Measurements from ENCODE around the gene PIK3AP1.
"Not testable (repeated sequence)": the region's sequence is repeated elsewhere in the genome, so short reads cannot be mapped to it uniquely, and the experiment has no call there.

PIK3AP1 gene, protein sequence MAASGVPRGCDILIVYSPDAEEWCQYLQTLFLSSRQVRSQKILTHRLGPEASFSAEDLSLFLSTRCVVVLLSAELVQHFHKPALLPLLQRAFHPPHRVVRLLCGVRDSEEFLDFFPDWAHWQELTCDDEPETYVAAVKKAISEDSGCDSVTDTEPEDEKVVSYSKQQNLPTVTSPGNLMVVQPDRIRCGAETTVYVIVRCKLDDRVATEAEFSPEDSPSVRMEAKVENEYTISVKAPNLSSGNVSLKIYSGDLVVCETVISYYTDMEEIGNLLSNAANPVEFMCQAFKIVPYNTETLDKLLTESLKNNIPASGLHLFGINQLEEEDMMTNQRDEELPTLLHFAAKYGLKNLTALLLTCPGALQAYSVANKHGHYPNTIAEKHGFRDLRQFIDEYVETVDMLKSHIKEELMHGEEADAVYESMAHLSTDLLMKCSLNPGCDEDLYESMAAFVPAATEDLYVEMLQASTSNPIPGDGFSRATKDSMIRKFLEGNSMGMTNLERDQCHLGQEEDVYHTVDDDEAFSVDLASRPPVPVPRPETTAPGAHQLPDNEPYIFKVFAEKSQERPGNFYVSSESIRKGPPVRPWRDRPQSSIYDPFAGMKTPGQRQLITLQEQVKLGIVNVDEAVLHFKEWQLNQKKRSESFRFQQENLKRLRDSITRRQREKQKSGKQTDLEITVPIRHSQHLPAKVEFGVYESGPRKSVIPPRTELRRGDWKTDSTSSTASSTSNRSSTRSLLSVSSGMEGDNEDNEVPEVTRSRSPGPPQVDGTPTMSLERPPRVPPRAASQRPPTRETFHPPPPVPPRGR

GRCh38 chr10:96720422-96721206 is at the start of gene PIK3AP1:
TSS of gene PIK3AP1 (minus strand) at chr10:96720514. CDS start at chr10:96720394, 120 bp downstream.
- peak; percentile 67 for DNase-seq

DNA sequence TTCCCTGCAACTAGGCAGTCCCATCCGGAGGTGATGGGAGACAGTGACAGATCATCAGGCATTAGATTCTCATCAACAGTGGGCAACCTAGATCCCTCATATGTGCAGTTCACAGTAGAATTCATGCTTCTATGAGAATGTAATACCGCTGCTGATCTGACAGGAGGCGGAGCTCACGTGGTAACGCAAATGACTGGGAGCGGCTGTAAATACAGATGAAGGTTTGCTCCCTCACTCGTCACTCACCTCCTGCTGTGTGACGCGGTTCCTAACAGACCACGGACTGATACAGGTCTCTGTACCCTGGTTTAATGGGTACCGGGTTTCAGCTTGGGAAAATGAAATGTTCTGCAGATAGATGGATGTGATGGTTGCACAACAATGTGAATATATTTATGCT is 47.8 kb upstream of the PIK3AP1 start:
- no peak for DNase-seq

DNA sequence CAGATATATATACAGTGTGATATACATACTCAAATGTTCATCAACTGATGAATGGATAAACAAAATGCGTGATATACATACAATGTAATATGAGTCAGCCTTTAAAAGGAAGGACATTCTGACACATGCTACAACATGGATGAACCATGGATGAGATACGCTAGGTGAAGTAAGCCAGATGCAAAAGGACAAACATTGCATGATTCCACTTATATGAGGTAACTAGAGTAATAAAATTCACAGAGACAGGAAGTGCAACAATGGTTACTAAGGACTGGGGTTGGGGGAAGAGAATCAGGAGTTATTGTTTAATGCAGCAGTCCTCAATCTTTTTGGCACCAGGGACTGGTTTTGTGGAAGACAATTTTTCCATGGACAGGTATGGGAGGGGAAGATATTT is 47.3 kb upstream of the PIK3AP1 start:
- DNase-seq: no peak

- peak; percentile 32 for DNase-seq
These were observed 45.3 kb upstream of the PIK3AP1 start for GRCh38 chr10:96765406-96766240.

- DNase-seq: peak; percentile 37
These were observed 44.2 kb upstream of the PIK3AP1 start for GRCh38 chr10:96764425-96765060.

DNA sequence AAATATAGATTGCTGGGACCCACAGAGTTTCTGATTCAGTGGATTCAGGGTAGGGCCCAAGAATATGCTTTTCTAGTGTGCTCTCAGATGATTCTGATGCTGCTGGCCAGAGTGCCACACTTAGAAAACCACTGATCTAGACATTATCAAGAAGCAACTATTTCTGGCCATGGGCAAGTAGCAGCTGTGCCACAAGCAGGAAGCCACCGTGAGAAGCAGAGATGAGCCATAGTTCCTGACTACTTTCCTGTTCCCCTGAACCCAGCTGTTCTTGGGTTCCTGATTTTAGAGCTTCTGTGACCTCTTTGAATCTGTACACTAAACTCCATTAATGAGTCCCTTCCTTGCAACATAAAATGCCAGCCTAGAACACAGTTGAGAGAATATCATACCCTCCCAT is 38.1 kb upstream of the PIK3AP1 start:
- peak; percentile 82 for DNase-seq

DNA sequence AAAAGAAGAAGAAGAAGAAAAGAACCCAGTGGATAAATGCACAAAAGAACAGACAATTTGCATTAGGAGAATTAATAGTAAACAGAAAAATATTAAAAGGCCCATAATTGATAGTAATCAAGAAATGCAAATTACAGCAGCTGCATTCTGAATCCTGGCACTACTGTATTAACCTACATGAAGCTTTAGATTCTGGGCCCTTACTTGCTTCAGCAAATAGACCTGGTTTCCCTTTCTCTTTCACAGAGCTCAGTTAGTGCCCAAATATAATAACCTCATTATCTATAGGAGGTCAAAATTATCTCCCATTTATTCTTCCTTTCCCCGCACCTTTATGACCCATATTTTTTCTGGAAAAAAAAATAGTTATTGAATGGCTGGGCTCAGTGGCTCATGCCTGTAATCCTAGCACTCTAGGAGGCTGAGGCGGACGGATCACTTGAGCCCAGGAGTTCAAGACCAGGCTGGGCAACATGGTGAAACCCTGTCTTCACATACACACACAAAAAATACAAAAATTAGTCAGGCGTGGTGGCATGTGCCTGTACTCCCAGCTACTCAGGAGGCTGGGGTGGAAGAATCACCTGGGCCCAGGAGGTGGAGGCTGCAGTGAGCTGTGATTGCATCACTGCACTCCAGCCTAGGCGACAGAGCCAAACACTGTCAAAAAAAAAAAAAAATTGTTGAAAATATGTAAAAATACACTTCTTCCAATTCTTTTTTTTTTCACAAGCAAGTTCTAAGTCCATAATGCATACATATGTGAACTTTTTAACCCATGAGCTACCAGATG is 36.0 kb upstream of the PIK3AP1 start:
- no peak for DNase-seq

GRCh38 chr10:96753956-96754355 is 33.6 kb upstream of the PIK3AP1 start:
- DNase-seq: no peak

GRCh38 chr10:96752375-96752774 is 32.1 kb upstream of the PIK3AP1 start:
- no peak for DNase-seq

DNA sequence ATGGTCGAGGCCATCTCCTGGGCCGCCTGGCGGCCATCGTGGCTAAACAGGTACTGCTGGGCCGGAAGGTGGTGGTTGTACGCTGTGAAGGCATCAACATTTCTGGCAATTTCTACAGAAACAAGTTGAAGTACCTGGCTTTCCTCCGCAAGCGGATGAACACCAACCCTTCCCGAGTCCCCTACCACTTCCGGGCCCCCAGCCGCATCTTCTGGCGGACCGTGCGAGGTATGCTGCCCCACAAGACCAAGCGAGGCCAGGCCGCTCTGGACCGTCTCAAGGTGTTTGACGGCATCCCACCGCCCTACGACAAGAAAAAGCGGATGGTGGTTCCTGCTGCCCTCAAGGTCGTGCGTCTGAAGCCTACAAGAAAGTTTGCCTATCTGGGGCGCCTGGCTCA is 30.0 kb upstream of the PIK3AP1 start:
- DNase-seq: not testable (repeated sequence)

DNA sequence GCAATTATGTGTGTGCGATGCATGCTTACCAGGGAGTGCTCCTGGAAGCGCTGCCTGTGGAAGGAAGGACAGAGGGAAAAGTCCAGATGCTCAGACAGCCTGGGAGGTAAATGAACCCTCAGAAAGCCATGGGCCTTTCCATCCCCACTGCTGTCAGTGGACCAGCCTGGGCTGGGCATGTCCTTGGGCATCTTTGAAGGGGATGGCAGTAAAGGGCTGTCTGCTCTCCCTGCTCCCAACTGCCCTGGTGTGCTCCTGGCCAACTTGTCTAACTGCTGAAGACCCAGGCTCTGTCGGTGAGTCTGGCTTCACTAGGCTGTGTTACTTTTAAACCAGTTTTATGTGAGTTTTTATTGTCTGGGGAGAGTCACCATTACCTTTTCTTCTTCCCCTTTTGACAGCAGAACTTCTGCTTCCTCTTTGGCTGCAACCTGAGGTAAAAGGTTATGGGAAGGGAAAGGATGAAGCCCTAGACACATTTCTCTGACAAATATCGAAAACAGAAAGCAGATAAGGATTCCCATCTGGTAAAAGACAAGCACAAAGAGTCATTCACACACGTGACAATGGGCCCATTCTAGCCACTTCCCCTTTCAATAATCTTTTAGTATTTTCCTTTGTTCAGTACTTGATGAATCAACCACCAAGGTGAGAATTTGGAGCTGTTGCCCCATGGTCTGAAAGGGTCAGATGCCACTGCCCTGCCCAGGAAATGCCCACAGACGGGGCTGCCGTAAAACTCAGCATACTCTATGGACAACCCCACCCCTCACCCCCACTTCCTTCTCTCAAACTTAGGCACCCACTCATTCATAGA is 27.6 kb upstream of the PIK3AP1 start:
- DNase-seq: peak; percentile 66

DNA sequence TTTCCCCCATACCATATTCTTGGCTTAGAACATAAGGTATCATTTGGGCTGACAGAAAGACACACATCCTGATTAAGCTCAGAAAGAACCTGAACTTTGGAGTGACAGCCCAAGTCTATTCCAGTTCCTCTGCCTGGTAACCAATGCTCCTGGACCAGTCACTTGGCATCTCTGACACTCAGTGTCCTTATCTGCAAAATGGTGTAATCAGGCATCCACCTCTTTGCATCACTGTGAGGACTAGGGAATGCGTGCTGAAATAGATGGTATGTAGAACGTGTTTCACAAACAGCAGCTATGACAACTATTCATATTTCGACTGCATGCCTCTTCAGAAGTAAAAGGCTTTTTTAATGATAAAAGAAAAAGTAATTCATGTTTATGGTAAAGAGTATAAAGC is 26.2 kb upstream of the PIK3AP1 start:
- DNase-seq: no peak

GRCh38 chr10:96745950-96746349 is 25.6 kb upstream of the PIK3AP1 start:
- DNase-seq: no peak

DNA sequence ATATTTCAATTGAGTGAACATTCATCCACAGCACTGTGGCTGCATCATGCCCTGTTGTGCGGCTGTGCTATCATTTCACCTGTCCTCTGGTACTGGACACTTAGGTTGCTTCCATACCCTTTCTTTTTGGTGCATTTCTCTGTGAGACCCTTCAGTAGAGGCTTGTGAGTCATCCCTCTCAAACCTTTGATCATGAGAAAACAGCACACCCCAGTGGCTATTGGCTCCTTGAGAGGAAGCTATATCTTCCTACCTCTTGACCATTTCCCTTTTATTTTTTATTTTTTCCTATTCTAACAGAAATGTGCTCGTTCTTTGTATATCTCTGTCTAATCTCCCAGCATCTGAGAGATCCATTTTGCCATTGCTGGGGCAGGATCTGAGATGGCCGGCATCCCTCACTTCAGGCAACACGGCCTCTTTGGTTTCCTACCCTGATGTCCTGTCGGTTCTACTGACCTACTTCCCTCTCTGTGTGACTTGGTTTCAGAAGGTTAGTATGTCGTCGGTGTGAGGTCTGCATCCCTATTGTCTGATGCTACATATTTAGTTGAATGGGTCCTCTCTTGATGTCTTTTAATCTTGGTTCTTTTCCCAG is 23.8 kb upstream of the PIK3AP1 start:
- peak; percentile 23 for DNase-seq

DNA sequence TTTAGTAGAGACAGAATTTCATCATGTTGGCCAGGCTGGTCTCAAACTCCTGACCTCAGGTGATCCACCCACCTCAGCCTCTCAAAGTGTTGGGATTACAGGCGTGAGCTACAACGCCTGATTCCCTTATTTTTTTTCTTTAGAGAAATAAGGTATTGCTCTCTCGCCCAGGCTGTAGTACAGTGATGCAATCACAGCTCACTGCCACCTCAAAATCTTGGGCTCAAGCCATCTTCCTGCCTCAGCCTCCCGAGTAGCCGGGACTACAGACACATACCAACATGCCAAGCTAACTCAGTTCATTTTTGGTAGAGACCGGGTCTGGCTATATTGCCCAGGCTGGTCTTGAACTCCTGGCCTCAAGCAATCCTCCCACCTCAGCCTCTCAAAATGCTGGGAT is 21.2 kb upstream of the PIK3AP1 start:
- not testable (repeated sequence) for DNase-seq

GRCh38 chr10:96740579-96741281 is 20.4 kb upstream of the PIK3AP1 start:
- peak; percentile 91 for DNase-seq

- DNase-seq: no peak
These were observed 19.8 kb upstream of the PIK3AP1 start for GRCh38 chr10:96740141-96740540.

DNA sequence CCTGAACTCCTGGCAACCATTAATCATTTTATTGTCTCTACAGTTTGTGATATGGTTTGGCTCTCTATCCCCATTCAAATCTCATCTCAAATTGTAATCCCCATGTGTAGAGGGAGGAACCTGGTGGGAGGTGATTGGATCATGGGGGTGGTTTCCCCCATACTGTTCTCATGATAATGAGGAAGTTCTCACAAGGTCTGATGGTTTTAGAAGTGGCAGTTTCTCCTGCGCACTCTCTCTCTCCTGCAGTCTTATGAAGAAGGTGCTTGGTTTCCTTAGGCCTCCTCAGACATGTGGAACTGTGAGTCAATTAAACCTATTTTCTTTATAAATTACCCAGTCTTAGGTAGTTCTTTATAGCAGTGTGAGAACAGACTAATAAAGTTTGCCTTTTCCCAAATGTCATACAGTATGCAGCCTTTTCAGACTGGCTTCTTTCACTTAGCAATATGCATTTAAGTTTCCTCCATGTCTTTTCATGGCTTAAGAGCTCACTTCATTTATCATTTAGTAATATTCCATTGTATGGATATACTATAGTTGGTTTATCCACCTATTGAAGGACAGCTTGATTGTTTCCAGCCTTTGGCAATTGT is 17.1 kb upstream of the PIK3AP1 start:
- not testable (repeated sequence) for DNase-seq

GRCh38 chr10:96724621-96725020 is 4.3 kb upstream of the PIK3AP1 start:
- DNase-seq: no peak
